Measurements from ENCODE around the gene PTER.

DNA sequence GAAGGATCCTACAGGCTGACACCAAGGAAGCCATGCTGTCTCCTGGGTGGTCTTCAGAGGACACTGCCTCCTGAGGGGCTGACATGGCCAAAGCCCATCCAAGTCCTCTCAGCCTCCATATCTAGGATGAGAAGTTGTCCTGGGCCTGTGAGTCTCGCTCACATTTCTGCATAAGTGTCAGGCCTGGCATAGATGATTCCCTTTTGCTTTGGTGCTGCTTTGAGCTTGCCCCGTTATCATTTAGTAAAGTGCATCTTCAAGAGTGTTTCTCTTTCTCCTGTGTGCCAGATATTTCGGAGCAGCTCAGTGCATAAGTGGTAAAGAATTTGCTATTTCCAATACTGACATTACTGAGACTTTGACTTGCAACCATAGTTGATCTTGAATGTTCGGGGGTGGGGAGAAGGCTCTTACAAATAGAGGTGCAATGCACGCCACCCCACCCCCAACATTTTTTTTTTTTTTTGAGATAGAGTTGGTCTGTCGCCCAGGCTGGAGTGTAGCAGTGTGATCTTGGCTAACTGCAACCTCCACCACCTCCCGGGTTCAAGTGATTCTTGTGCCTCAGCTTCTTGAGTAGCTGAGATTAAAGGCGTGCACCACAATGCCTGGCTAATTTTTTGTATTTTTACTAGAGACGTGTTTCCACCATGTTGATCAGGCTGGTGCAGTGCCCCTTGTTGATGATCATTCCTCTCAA lies 9.1 kb downstream of the PTER start:
- TF ChIP-seq, protein P1, sequence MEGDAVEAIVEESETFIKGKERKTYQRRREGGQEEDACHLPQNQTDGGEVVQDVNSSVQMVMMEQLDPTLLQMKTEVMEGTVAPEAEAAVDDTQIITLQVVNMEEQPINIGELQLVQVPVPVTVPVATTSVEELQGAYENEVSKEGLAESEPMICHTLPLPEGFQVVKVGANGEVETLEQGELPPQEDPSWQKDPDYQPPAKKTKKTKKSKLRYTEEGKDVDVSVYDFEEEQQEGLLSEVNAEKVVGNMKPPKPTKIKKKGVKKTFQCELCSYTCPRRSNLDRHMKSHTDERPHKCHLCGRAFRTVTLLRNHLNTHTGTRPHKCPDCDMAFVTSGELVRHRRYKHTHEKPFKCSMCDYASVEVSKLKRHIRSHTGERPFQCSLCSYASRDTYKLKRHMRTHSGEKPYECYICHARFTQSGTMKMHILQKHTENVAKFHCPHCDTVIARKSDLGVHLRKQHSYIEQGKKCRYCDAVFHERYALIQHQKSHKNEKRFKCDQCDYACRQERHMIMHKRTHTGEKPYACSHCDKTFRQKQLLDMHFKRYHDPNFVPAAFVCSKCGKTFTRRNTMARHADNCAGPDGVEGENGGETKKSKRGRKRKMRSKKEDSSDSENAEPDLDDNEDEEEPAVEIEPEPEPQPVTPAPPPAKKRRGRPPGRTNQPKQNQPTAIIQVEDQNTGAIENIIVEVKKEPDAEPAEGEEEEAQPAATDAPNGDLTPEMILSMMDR (IDR thresholded peaks at IDR 0.05), result no peak
- TF ChIP-seq ZFX (IDR thresholded peaks at IDR 0.05; ENCODE audit: borderline replicate concordance), result no peak
